ENCODE data around the gene BTBD9. TPM values are rescaled to one million over a fixed set of nuclear protein-coding genes. Genes with fewer than 3 reads are reported as not detected.
"Not testable (repeated sequence)": the region's sequence is repeated elsewhere in the genome, so short reads cannot be mapped to it uniquely, and the experiment has no call there.

Gene BTBD9
- total and polyA plus RNA-seq, 2 experiments from 2014 or later, result 10.0 to 13.7 TPM

DNA sequence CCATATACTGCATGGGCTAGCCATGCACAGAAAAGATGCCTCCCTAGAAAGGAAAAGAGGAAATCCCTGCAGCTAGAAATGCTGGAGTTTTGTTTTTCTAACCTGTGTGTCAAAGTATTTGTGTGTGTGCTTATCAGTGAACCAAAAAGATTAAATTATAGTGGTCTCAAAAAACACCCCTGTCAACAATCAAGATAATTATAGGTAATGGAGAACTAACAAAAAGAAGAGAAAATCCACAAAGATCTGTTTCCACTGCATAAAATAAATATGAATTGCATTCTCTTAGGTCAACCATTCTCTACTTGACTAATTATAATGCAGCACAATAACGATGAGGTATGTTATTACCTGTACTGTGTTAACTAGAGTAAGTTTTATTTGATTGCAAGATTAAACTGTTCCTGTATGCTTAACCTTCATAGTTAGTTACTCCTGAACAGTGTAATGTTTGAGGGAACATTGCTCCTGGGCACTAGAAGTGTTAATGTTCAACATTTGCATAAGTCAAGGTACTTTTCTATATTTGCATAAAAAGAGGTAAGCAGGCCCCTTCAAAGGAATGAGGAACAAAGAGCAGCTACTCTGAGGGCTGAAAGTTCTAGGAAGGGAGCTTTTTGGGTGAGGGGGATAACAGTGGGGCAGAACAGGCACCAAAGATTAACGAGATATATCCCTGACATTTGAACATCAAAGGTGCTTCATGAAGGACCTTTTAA, 212.1 kb downstream of the BTBD9 start:
- H3K9me3 ChIP-seq (ENCODE audit: low read depth), result no peaks in the 10 kb centered on the region
- no peaks in the 10 kb centered on the region for H4K20me1 ChIP-seq (ENCODE audit: insufficient read depth)
- H3K36me3 ChIP-seq (ENCODE audit: low read depth), result no peaks in the 10 kb centered on the region
- H3K79me2 ChIP-seq (ENCODE audit: insufficient read depth), result no peaks in the 10 kb centered on the region
- H3F3A ChIP-seq (ENCODE audit: insufficient read depth), result no peaks in the 10 kb centered on the region
- no peak for DNase-seq
- in situ Hi-C loops (cut with MboI), result no loop called here
- H3K9me2 ChIP-seq (ENCODE audit: insufficient read depth), result no peaks in the 10 kb centered on the region
- H3K27ac ChIP-seq, result no peak overlapping the region
- no peak for TF ChIP-seq EZH2phosphoT487 (IDR thresholded peaks at IDR 0.05; ENCODE audit: insufficient read depth, low read depth)
- no peak for TF ChIP-seq EZH2 (IDR thresholded peaks at IDR 0.05; ENCODE audit: insufficient read depth, poor library complexity, severe bottlenecking)
- no peak overlapping the region for H3K4me3 ChIP-seq
- H3K27me3 ChIP-seq (replicated peaks; ENCODE audit: insufficient read depth), result no peaks in the 10 kb centered on the region
- H2AFZ ChIP-seq, result no peak overlapping the region
- 68 to 81% methylated on average over 2 of the region's 2 CpGs for WGBS, 2 experiments (ENCODE audit: low coverage in 1 of 2, low lambda C conversion rate in 2 of 2, missing lambda C conversion rate in 2 of 2)
- H3K4me2 ChIP-seq (ENCODE audit: unreplicated experiment), result no peak overlapping the region
- no peak overlapping the region for H3K9ac ChIP-seq
- no peaks in the 10 kb centered on the region for H3K4me1 ChIP-seq (ENCODE audit: insufficient read depth)

DNA sequence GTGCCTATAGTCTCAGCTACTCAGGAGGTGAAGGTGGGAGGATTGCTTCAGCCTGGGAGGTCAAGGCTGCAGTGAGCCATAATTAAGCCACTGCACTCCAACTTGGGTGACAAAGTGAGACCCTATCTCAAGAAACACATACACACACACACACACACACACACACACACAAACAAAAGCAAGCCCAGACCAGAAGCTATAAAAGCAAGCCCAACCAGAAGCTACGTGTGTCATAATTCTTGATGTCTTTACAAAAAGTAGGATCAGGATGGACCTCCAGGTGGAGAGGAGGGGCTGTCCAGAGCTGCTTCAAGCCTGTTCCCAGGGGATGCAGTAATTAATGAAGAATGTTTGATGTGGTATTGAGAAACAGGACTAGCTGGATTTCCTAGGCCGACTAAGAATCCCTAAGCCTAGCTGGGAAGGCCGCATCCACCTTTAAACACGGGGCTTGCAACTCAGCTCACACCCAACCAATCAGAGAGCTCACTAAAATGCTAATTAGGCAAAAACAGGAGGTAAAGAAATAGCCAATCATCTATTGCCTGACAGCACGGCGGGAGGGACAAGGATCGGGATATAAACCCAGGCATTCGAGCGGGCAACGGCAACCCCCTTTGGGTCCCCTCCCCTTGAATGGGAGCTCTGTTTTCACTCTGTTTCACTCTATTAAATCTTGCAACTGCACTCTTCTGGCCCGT, 213.8 kb downstream of the BTBD9 start:
- H3K4me1 ChIP-seq (ENCODE audit: insufficient read depth); DNase-seq; H3K27me3 ChIP-seq (replicated peaks; ENCODE audit: insufficient read depth); H3K79me2 ChIP-seq (ENCODE audit: insufficient read depth); H3K9me3 ChIP-seq (ENCODE audit: low read depth); H3K36me3 ChIP-seq (ENCODE audit: low read depth); in situ Hi-C loops (cut with MboI); H4K20me1 ChIP-seq (ENCODE audit: insufficient read depth); H3K9ac ChIP-seq; H3K4me2 ChIP-seq (ENCODE audit: unreplicated experiment); H2AFZ ChIP-seq; H3K27ac ChIP-seq; H3K4me3 ChIP-seq; H3F3A ChIP-seq (ENCODE audit: insufficient read depth); H3K9me2 ChIP-seq (ENCODE audit: insufficient read depth): not testable (repeated sequence)
- 88% methylated on average over 11 of the region's 11 CpGs for WGBS, 2 experiments (ENCODE audit: low coverage in 1 of 2, low lambda C conversion rate in 2 of 2, missing lambda C conversion rate in 2 of 2)

DNA sequence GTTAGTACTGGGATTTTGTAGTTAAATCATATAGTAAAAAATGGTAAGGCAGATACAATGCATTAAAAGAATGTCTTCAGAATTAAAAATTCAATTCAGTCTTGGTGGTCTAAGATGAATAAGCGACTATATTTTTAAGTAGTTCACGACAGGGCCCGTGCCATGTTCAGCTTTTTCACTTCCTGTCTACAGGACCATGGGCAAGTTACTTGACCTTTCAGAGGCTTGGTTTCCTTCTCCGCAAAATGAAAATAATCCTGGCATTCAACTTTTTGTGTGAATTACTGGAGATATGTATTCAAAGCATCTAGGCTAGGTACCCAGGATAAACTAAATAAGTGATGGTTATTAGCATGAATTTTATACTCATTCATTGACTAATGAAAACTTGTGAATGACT, 216.0 kb downstream of the BTBD9 start:
- no peak for TF ChIP-seq EZH2phosphoT487 (IDR thresholded peaks at IDR 0.05; ENCODE audit: insufficient read depth, low read depth)
- TF ChIP-seq EZH2 (IDR thresholded peaks at IDR 0.05; ENCODE audit: insufficient read depth, poor library complexity, severe bottlenecking), result no peak
- no peak overlapping the region for H3K27ac ChIP-seq

DNA sequence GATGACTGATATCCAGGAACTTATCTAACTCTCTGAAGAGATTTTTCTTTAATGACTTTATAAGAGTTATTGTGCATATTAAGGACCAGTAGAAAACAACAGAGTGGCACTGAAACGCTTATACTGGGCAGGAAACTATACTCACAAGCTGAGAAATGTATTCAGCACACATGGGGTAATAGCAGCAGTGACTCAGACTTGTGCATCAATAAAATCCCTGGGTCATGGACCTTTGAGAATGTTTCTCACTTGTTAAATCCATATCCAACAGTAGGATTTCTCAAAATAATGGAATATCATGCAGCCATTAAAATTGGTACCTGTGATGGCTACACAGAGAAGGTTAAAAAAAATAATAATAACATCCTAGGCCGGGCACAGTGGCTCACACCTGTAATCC, 219.5 kb downstream of the BTBD9 start:
- Histone ChIP-seq H2AFZ (no peak overlapping the region), H3K9me2 (ENCODE audit: insufficient read depth) (no peaks in the 10 kb centered on the region), H3K9me3 (ENCODE audit: low read depth) (no peaks in the 10 kb centered on the region), H3K9ac (no peak overlapping the region), H3K27ac (no peak overlapping the region), H3K4me2 (ENCODE audit: unreplicated experiment) (no peak overlapping the region), H3K79me2 (ENCODE audit: insufficient read depth) (no peaks in the 10 kb centered on the region), H4K20me1 (ENCODE audit: insufficient read depth) (no peaks in the 10 kb centered on the region), H3K27me3 (replicated peaks; ENCODE audit: insufficient read depth) (no peaks in the 10 kb centered on the region), H3F3A (ENCODE audit: insufficient read depth) (no peaks in the 10 kb centered on the region), H3K36me3 (ENCODE audit: low read depth) (no peaks in the 10 kb centered on the region), H3K4me3 (no peak overlapping the region), H3K4me1 (ENCODE audit: insufficient read depth) (no peaks in the 10 kb centered on the region; the same call in 1 of the 2 replicates)
- WGBS, 2 experiments (ENCODE audit: low coverage in 1 of 2, low lambda C conversion rate in 2 of 2, missing lambda C conversion rate in 2 of 2), result 87 to 92% methylated on average over 2 of the region's 2 CpGs
- peak; percentile 35 for DNase-seq
- in situ Hi-C loops (cut with MboI), result no loop called here
- TF ChIP-seq EZH2 (IDR thresholded peaks at IDR 0.05; ENCODE audit: insufficient read depth, poor library complexity, severe bottlenecking) (no peak), EZH2phosphoT487 (IDR thresholded peaks at IDR 0.05; ENCODE audit: insufficient read depth, low read depth) (no peak)

More for the DNA sequence above, 216.0 kb downstream of the BTBD9 start:
- in situ Hi-C loops (cut with MboI), result no loop called here
- Histone ChIP-seq H3K4me2 (ENCODE audit: unreplicated experiment) (no peak overlapping the region), H3K4me3 (no peak overlapping the region), H3K4me1 (ENCODE audit: insufficient read depth) (no peaks in the 10 kb centered on the region), H3K27me3 (replicated peaks; ENCODE audit: insufficient read depth) (no peaks in the 10 kb centered on the region), H3K79me2 (ENCODE audit: insufficient read depth) (no peaks in the 10 kb centered on the region), H2AFZ (no peak overlapping the region), H3K9ac (no peak overlapping the region), H4K20me1 (ENCODE audit: insufficient read depth) (no peaks in the 10 kb centered on the region), H3F3A (ENCODE audit: insufficient read depth) (no peaks in the 10 kb centered on the region), H3K9me2 (ENCODE audit: insufficient read depth) (no peaks in the 10 kb centered on the region), H3K36me3 (ENCODE audit: low read depth) (no peaks in the 10 kb centered on the region), H3K9me3 (ENCODE audit: low read depth) (no peaks in the 10 kb centered on the region)
- DNase-seq, result no peak
- WGBS, 2 experiments (ENCODE audit: low coverage in 1 of 2, low lambda C conversion rate in 2 of 2, missing lambda C conversion rate in 2 of 2), result 96 to 98% methylated on average over 4 of the region's 4 CpGs

Data from GM23248 (cell line).